ENCODE measurements around the gene LUZP2. TPM values are rescaled to one million over a fixed set of nuclear protein-coding genes. Genes with fewer than 3 reads are reported as not detected.

The LUZP2 gene
- total and polyA plus RNA-seq, 2 of the 8 experiments (the other 6 are each of a cell fraction or from before 2014, with no cell fraction given), result 0.79 to 1.5 TPM

- no peak for TF ChIP-seq CHD7 (IDR thresholded peaks at IDR 0.05; ENCODE audit: insufficient replicate concordance, low read length)
- TF ChIP-seq USF2 (IDR thresholded peaks at IDR 0.05; ENCODE audit: low read length), result no peak
- no peak for TF ChIP-seq SP2 (IDR thresholded peaks at IDR 0.05; ENCODE audit: low read length)
- TF ChIP-seq JUN (IDR thresholded peaks at IDR 0.05; ENCODE audit: low read depth, low read length), result no peak
- TF ChIP-seq PHF8 (conservative IDR thresholded peaks at IDR 0.05; ENCODE audit: low read depth, low read length), result no peak
- no peak for TF ChIP-seq CTCF (IDR thresholded peaks at IDR 0.05; ENCODE audit: control extremely low read depth in 1 of 3, insufficient read depth in 1 of 3, low read depth in 1 of 3, low read length in 3 of 3)
- no peak for TF ChIP-seq NANOG (IDR thresholded peaks at IDR 0.05; ENCODE audit: insufficient read depth, low read depth, low read length, poor library complexity, severe bottlenecking)
- no peak for TF ChIP-seq BRCA1 (IDR thresholded peaks at IDR 0.05; ENCODE audit: low read depth, low read length)
Observed at GRCh38 chr11:24521601-24522000, 24.7 kb downstream of the LUZP2 start (continued).

All from H1 (cell line).